ENCODE results near the gene EMP3. TPM values are rescaled to one million over a fixed set of nuclear protein-coding genes. Genes with fewer than 3 reads are reported as not detected.

EMP3 gene, protein sequence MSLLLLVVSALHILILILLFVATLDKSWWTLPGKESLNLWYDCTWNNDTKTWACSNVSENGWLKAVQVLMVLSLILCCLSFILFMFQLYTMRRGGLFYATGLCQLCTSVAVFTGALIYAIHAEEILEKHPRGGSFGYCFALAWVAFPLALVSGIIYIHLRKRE
- total RNA-seq, result 223 and 252 TPM in 2 replicates

GRCh38 chr19:48325265-48325910 is at the start of gene EMP3:
EMP3 (plus strand) TSS chr19:48325552; CDS start chr19:48326845, 1,293 bp downstream.

GRCh38 chr19:48363810-48364597 is 38.7 kb downstream of the EMP3 start, which contains the start of the genes SYNGR4 and TMEM143:
SYNGR4 (plus strand) TSS chr19:48364367; CDS start chr19:48365843, 1,476 bp downstream.
TMEM143 (minus strand) TSS chr19:48363940; CDS start chr19:48363920, 20 bp downstream.

Other genes with a start within 250 kb of the EMP3 start
- 2.0 and 2.4 TPM in 2 replicates for gene PLA2G4C, start 214.7 kb upstream of the EMP3 start, total RNA-seq
- gene LIG1, start 155.2 kb upstream of the EMP3 start, total RNA-seq, result 59.3 and 67.8 TPM in 2 replicates
- 0.59 and 1.2 TPM in 2 replicates for gene ZSWIM9, start 154.9 kb upstream of the EMP3 start, total RNA-seq
- gene CARD8, start 69.6 kb upstream of the EMP3 start, total RNA-seq, result 15.1 and 16.2 TPM in 2 replicates
- 0.89 and 1.0 TPM in 2 replicates for gene ZNF114, start 55.5 kb upstream of the EMP3 start, total RNA-seq
- gene TMEM143, start 38.4 kb downstream of the EMP3 start, total RNA-seq, result 6.1 and 9.1 TPM in 2 replicates
- not detected in 2 replicates for gene SYNGR4, start 38.8 kb downstream of the EMP3 start, total RNA-seq
- gene KDELR1, start 66.0 kb downstream of the EMP3 start, total RNA-seq, result 128 and 129 TPM in 2 replicates
- gene GRIN2D, start 68.1 kb downstream of the EMP3 start, total RNA-seq, result 0.15 and 0.34 TPM in 2 replicates
- gene GRWD1, start 120.4 kb downstream of the EMP3 start, total RNA-seq, result 31.4 and 34.0 TPM in 2 replicates
- 0.15 and 0.50 TPM in 2 replicates for gene KCNJ14, start 130.0 kb downstream of the EMP3 start, total RNA-seq
- 40.6 and 47.9 TPM in 2 replicates for gene CYTH2, start 143.8 kb downstream of the EMP3 start, total RNA-seq
- under 0.01 and 0.17 TPM in 2 replicates for gene LMTK3, start 186.3 kb downstream of the EMP3 start, total RNA-seq
- 0.15 TPM in 1 of 2 replicates, not detected in the other for gene SULT2B1, start 226.6 kb downstream of the EMP3 start, total RNA-seq